Measurements from ENCODE around the gene RIGI.

The RIGI gene

GRCh38 chr9:32526041-32526706 is at the start of gene RIGI:
TSS of gene RIGI (minus strand) at chr9:32526196. CDS start at chr9:32526166, 30 bp downstream.
- peak within 1 kb of the TSS; percentile 64 for H3K4me3 ChIP-seq (ENCODE audit: low read length)
- DNase-seq: peak; percentile 79
- no peaks in the 10 kb centered on the region for H3K9me3 ChIP-seq (replicated peaks; ENCODE audit: insufficient read depth, low read length)
- no peaks in the 10 kb centered on the region for H3K9me2 ChIP-seq (replicated peaks; ENCODE audit: insufficient read depth, low read length)
- no peak for TF ChIP-seq EZH2 (optimal IDR thresholded peaks at IDR 0.05; ENCODE audit: low read depth, low read length)
- no peak for TF ChIP-seq EZH2phosphoT487 (IDR thresholded peaks at IDR 0.05; ENCODE audit: low read length)
- TF ChIP-seq CTCF (IDR thresholded peaks at IDR 0.05; ENCODE audit: low read length): peak; percentile 49
- peaks cover 11% of the 10 kb centered on the region for H3F3A ChIP-seq (ENCODE audit: insufficient read depth, low read length)
- peaks cover 6% of the 10 kb centered on the region; the same call in 1 of the 2 replicates for H3K4me1 ChIP-seq (ENCODE audit: low read length)
- H3K9ac ChIP-seq (ENCODE audit: low read length): peak within 1 kb of the TSS; percentile 18; the same call in 1 of the 2 replicates
- H3K36me3 ChIP-seq (replicated peaks; ENCODE audit: insufficient read depth, low read length): no peaks in the 10 kb centered on the region; the same call in 1 of the 2 replicates
- no peaks in the 10 kb centered on the region for H4K20me1 ChIP-seq (ENCODE audit: insufficient read depth, low read length)
- no peaks in the 10 kb centered on the region for H3K27me3 ChIP-seq (replicated peaks; ENCODE audit: insufficient read depth, low read length)
- peak within 1 kb of the TSS; percentile 28 for H3K4me2 ChIP-seq (ENCODE audit: low read depth, low read length)
- H2AFZ ChIP-seq (ENCODE audit: low read length): peak within 1 kb of the TSS; percentile 46
- no peaks in the 10 kb centered on the region for H3K79me2 ChIP-seq (ENCODE audit: low read length)
- H3K27ac ChIP-seq (ENCODE audit: low read length): peak within 1 kb of the TSS; percentile 26; the same call in 1 of the 2 replicates

- Histone ChIP-seq H3K9me3 (replicated peaks; ENCODE audit: insufficient read depth, low read length) (no peaks in the 10 kb centered on the region), H3F3A (ENCODE audit: insufficient read depth, low read length) (peaks cover 26% of the 10 kb centered on the region), H3K36me3 (replicated peaks; ENCODE audit: insufficient read depth, low read length) (no peaks in the 10 kb centered on the region), H3K79me2 (ENCODE audit: low read length) (peaks cover 30% of the 10 kb centered on the region), H3K27ac (ENCODE audit: low read length) (no peak overlapping the region), H3K9ac (ENCODE audit: low read length) (no peak overlapping the region), H4K20me1 (ENCODE audit: insufficient read depth, low read length) (no peaks in the 10 kb centered on the region; the same call in 1 of the 2 replicates), H3K4me2 (ENCODE audit: low read depth, low read length) (no peak overlapping the region), H3K4me3 (ENCODE audit: low read length) (no peak overlapping the region), H2AFZ (ENCODE audit: low read length) (no peak overlapping the region), H3K27me3 (replicated peaks; ENCODE audit: insufficient read depth, low read length) (no peaks in the 10 kb centered on the region), H3K4me1 (ENCODE audit: low read length) (peaks cover 39% of the 10 kb centered on the region), H3K9me2 (replicated peaks; ENCODE audit: insufficient read depth, low read length) (no peaks in the 10 kb centered on the region)
- TF ChIP-seq EZH2 (optimal IDR thresholded peaks at IDR 0.05; ENCODE audit: low read depth, low read length) (no peak), CTCF (IDR thresholded peaks at IDR 0.05; ENCODE audit: low read length) (no peak), EZH2phosphoT487 (IDR thresholded peaks at IDR 0.05; ENCODE audit: low read length) (no peak)
- no peak for DNase-seq
These were observed 48.9 kb upstream of the RIGI start for GRCh38 chr9:32574858-32575257.

- Histone ChIP-seq H3K9me3 (replicated peaks; ENCODE audit: insufficient read depth, low read length) (no peaks in the 10 kb centered on the region), H3K9me2 (replicated peaks; ENCODE audit: insufficient read depth, low read length) (no peaks in the 10 kb centered on the region), H3K36me3 (replicated peaks; ENCODE audit: insufficient read depth, low read length) (no peaks in the 10 kb centered on the region), H3F3A (ENCODE audit: insufficient read depth, low read length) (peaks cover 26% of the 10 kb centered on the region), H3K9ac (ENCODE audit: low read length) (no peak overlapping the region), H3K4me3 (ENCODE audit: low read length) (peak overlapping the region; percentile 100), H4K20me1 (ENCODE audit: insufficient read depth, low read length) (no peaks in the 10 kb centered on the region; the same call in 1 of the 2 replicates), H2AFZ (ENCODE audit: low read length) (peak overlapping the region; percentile 96), H3K27me3 (replicated peaks; ENCODE audit: insufficient read depth, low read length) (no peaks in the 10 kb centered on the region), H3K79me2 (ENCODE audit: low read length) (peaks cover 40% of the 10 kb centered on the region), H3K4me2 (ENCODE audit: low read depth, low read length) (peak overlapping the region; percentile 94), H3K4me1 (ENCODE audit: low read length) (peaks cover 38% of the 10 kb centered on the region), H3K27ac (ENCODE audit: low read length) (no peak overlapping the region)
- TF ChIP-seq CTCF (IDR thresholded peaks at IDR 0.05; ENCODE audit: low read length) (no peak), EZH2 (optimal IDR thresholded peaks at IDR 0.05; ENCODE audit: low read depth, low read length) (no peak), EZH2phosphoT487 (IDR thresholded peaks at IDR 0.05; ENCODE audit: low read length) (no peak)
- DNase-seq: no peak
These were observed 47.8 kb upstream of the RIGI start for GRCh38 chr9:32573821-32574220.

Data from MM.1S (cell line).